ENCODE data around the gene MS4A8.

The MS4A8 gene

GRCh38 chr11:60763692-60764369 lies 64.4 kb downstream of the MS4A8 start:
- no peak for DNase-seq (ENCODE audit: low read depth)

DNA sequence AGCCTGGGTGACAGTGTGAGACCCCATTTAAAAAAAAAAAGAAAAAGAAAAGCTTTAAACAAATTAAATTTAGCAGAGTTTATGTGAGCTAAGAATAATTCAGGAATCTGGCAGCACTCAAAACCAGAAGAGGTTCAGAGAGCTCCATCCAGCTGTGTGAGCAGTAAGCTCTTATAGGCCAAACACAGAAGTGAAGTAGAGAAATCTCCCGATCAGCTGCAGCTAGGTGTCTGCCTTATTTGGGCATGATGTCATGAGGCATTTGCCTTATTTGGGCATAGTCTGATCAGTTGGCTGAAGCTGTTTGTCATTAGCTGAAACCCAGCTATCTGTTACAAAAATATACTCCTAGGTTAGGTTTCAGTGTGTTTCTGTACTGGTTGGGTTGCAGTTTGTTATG lies 65.5 kb downstream of the MS4A8 start:
- DNase-seq (ENCODE audit: low read depth), result no peak

DNA sequence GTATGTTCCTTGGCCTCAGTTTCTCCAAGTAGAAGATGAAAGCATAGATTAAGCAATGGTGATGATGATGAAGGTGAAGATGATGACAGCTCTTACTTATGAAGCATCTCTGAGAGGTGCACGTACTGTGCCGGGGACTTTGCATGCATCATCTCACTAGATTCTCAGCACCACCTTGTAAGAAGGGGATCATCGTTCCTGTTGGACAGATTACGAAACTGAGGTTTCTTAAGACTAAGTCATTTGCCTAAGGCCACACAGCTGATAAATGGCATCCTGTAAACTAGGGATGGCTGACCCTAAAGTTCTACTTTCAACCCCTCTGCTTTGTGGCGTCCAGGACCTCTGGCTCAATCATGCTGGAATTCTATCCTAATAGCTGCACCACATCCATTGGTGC lies 65.9 kb downstream of the MS4A8 start:
- DNase-seq (ENCODE audit: low read depth), result no peak
